HG03457 (cell line): ENCODE data around the gene DCUN1D1.

Source experiments
- ATAC-seq: cut with Tn5 transposase; IDR thresholded peaks from one replicate; pipeline ENCODE4 v1.9.1; 2021; ENCODE audit warnings: moderate number of reproducible peaks; ENCODE audit not compliant: unreplicated experiment

DCUN1D1 gene

DNA sequence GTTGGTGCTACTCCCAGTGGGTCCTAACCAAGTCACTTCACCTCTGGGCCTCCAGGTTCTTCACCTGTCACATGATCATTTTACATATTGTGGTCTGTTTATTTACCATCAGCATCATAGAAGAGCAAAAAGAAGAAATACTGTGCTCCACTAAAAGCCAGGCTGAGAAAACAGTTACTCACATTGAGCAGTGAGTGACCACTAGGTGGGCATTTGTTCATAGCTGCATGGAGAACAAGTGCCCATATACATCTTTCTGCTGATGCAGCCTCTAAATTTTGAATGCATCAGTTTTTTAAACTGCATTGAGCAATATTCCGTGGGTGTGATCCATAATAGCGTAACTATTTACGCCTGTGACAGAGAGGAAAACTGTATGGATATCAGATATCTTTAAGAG lies 76.2 kb downstream of the DCUN1D1 start:
- no peak for ATAC-seq

DNA sequence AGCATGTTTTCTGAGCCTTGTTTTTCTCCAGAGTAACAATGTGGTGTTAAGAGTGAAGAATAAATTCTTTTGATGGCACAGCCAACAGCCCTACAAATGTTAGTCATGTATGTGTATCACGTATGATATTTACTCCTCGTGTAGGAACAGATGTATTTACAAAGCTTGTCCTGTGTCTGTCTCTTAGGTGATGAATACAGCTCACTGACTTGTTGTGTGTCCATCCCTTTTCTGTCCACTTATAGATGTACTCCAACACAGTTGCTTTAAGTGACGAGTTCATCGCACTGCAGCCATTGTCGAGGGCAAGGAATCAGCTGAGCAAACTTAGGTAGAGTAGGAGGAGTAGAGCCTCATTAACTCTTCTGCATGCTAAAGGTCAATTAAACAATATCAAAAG lies 78.1 kb downstream of the DCUN1D1 start:
- ATAC-seq = no peak

DNA sequence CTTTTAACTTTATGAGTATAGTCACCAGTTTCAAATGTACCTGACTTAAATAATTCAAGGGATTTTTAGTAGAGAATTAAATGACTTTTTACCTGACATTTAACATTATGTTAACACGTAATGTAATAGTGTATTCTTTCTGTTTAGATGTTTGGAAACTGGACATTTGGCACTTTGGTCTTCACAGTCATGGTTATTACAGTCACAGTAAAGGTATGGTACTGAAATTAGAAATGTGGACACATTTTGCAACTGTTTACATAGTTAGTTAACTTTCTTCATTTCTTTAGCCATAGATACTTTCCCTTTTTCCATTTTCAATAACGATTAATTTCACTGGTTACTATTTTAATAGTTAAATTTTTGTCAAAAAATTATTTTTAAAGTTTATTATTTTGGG lies 83.8 kb downstream of the DCUN1D1 start:
- ATAC-seq = no peak

- ATAC-seq = no peak
These were observed 84.7 kb downstream of the DCUN1D1 start for GRCh38 chr3:182895513-182896112.

- ATAC-seq = no peak
These were observed 88.1 kb downstream of the DCUN1D1 start for GRCh38 chr3:182892226-182892625.

GRCh38 chr3:182891364-182891763 lies 89.0 kb downstream of the DCUN1D1 start:
- no peak for ATAC-seq

DNA sequence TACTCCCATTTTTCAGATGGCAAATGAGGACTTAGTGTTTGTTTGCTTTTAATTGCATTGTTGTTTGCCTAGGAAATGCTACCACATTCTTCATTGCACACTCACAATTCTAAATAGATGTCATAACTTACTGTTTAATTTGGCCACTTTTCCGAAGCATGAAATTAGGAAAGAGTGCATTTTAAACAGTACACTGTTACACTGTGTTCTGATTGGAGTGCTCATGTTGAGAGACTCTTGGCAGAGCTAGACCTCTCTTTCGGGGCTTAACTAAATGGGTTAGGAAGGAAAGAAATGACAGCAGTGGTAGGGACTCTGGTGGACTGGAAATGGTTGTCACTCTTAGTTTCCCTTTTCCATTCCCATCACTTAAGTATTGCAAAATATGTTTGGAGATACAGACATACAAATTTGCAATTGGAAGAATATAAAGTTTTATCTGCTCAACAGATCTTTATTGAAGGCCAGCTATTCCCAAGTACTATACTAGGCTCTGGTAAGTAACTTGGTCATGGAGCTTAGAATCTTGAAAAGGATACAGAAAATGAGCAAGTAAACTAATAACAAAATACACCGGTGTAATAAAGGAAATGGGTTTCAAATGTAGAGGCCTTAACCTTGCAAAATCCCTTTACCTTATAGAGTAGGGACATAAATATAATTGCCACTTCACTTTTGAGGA lies 90.2 kb downstream of the DCUN1D1 start:
- no peak for ATAC-seq
